GOT3 (cell line): Measurements from ENCODE around the gene HAAO.

Source experiments
- DNase-seq: peaks from one replicate; lab custom pipeline; 2025; ENCODE audit warnings: mixed read lengths; lab: John Stamatoyannopoulos, UW

The HAAO gene

GRCh38 chr2:42813763-42814162 is 21.4 kb upstream of the HAAO start:
- DNase-seq, result no peak

GRCh38 chr2:42812899-42813479 is 20.6 kb upstream of the HAAO start:
- DNase-seq, result no peak

- DNase-seq, result no peak
Observed at GRCh38 chr2:42810971-42811811, 18.8 kb upstream of the HAAO start.

- DNase-seq, result peak; percentile 92
Observed at GRCh38 chr2:42810121-42810970, 18.0 kb upstream of the HAAO start.

- DNase-seq, result peak; percentile 94
Observed at GRCh38 chr2:42809819-42810120, 17.4 kb upstream of the HAAO start.

- no peak for DNase-seq
Observed at GRCh38 chr2:42809131-42809818, 16.9 kb upstream of the HAAO start.

- DNase-seq, result no peak
Observed at GRCh38 chr2:42808301-42808700, 15.9 kb upstream of the HAAO start.

- no peak for DNase-seq
Observed at GRCh38 chr2:42806786-42807185, 14.4 kb upstream of the HAAO start.

GRCh38 chr2:42804891-42805290 is 12.5 kb upstream of the HAAO start:
- DNase-seq, result no peak

- DNase-seq, result no peak
Observed at GRCh38 chr2:42804338-42804737, 12.0 kb upstream of the HAAO start.

GRCh38 chr2:42802150-42802549 is 9.8 kb upstream of the HAAO start:
- no peak for DNase-seq

GRCh38 chr2:42801381-42801780 is 9.0 kb upstream of the HAAO start:
- DNase-seq, result no peak

GRCh38 chr2:42800981-42801380 is 8.6 kb upstream of the HAAO start:
- DNase-seq, result no peak

GRCh38 chr2:42800461-42800962 is 8.1 kb upstream of the HAAO start:
- no peak for DNase-seq

GRCh38 chr2:42799881-42800280 is 7.5 kb upstream of the HAAO start:
- DNase-seq, result no peak

- DNase-seq, result no peak
Observed at GRCh38 chr2:42797281-42797680, 4.9 kb upstream of the HAAO start.

- no peak for DNase-seq
Observed at GRCh38 chr2:42796427-42797248, 4.3 kb upstream of the HAAO start.

- no peak for DNase-seq
Observed at GRCh38 chr2:42795841-42796301, 3.5 kb upstream of the HAAO start.

GRCh38 chr2:42795275-42795674 is 2.9 kb upstream of the HAAO start:
- DNase-seq, result no peak

- no peak for DNase-seq
Observed at GRCh38 chr2:42794271-42795046, 2.1 kb upstream of the HAAO start.
